Measurements from ENCODE around the gene CUL3.

- TF ChIP-seq CTCF (IDR thresholded peaks at IDR 0.05): no peak
- no peak for TF ChIP-seq POLR2A (IDR thresholded peaks at IDR 0.05)
- TF ChIP-seq POLR2AphosphoS5 (IDR thresholded peaks at IDR 0.05): no peak
- no peak for TF ChIP-seq EP300 (IDR thresholded peaks at IDR 0.05)
Measured at GRCh38 chr2:224507789-224508188, 77.4 kb downstream of the CUL3 start.
